GM21619 (cell line): ENCODE measurements around the gene OMA1.

ENCODE experiments used
- ATAC-seq: cut with Tn5 transposase; IDR thresholded peaks from one replicate; pipeline ENCODE4 v1.9.1; 2021; ENCODE audit not compliant: unreplicated experiment

OMA1 gene

DNA sequence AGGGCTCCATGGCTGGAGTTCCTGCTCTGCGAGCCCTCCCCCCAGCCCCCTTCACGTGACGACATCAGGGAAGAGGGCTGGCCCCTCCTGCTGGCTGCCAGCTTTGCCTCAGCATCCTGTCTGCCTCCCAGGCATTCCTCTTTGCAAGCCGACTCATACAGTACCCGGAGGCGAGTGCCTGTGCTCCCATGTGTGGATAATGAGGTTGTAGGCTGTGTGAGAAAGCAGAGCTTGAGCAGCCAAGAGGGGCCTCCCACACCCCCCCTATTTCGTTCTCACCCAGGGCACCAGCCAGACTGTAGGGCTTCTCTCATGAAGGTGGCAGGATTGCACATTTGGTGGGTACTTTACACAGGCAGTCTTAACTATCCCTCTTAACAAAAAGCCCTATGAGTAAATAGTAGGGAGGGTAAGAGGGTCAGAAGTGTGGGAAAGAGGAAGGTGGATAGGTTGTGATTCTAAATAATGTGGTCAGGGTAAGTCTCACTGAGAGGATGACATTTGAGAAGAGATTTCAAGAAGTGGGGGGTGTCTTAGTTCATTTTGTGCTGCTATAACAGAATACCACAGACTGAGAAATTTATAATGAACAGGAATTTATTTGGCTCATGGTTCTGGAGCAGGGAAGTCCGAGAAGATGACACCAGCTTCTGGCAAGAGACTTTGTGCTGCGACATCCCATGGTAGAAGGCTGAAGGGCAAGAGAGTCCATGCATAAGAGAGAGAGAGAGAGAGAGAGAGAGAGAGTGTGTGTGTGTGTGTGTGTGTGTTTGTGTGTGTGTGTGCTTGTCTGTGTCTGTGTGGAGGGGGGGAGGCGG lies 113.5 kb downstream of the OMA1 start:
- ATAC-seq = no peak

DNA sequence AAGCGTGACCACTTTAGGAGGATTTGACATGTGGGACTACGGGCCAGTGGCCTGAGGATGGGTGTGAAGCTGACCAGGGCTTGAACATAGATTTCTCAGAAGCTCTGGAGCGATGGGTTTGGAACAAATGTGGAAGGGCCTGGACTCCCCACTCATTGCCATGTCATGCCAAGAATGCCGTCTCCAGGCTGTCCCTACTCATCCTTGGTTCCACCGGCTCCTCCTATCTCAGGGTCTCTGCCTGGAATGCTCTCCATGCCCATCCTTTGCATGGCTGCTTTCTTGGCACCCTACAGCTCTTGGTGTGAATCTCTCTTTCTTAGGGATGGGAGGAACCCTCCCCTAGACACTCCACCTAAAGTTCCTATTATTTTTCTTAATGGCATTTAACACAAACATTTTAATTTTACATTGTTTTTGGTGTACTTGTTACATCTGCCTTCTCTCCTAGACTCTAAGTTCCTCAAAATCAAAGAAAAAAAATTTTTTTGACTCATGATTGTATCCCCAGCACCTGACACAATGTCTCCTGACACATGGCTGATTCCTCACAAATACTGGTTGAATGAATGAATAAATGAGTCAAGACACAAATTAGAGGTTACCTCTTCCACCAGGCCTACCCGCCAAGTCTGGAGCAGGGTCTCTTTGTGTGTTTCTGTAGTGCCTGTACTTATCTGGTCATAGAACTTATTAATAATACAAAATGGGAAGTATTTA lies 114.5 kb downstream of the OMA1 start:
- ATAC-seq = no peak
